ENCODE results near the gene STAT6. TPM values are rescaled to one million over a fixed set of nuclear protein-coding genes. Genes with fewer than 3 reads are reported as not detected.

The STAT6 gene
- total RNA-seq, 1 donor from 2014 or later: 318 TPM

DNA sequence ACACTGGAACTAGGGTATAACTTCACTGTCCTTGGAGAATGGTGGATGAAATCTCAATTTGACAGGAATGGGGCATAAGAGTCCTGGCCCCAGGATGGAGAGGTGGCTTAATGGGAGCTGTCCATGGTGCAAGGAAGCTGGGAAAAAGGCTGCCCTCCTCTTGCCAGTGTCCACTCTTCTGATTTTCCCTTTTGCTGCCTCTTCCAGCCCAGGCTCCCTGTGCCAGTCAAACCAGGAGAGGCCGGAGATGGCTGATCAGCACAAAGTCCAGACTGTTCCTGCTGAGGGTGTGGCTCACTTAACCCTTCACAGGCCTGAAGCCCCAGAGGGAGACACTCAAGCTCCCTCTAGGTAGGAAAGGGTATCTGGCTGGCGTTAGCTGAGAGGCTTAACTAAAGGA lies 61.3 kb downstream of the STAT6 start, which contains the start of gene MYO1A:
MYO1A (minus strand) TSS at position 240 of the 400 bp plus-strand sequence. CDS start 1,806 bp downstream, outside the sequence.
- Mint-ChIP-seq H3K36me3 (ENCODE audit: low read depth) (peaks cover 15% of the 10 kb centered on the region), H3K9me3 (no peaks in the 10 kb centered on the region), H3K4me1 (ENCODE audit: low read depth) (peaks cover 40% of the 10 kb centered on the region), H3K27ac (no peak within 1 kb of the TSS), H3K4me3 (no peak within 1 kb of the TSS), H3K27me3 (ENCODE audit: insufficient read depth) (no peaks in the 10 kb centered on the region)
- intact Hi-C loops (cut with micrococcal nuclease): no loop called here
- DNase-seq (ENCODE audit: low spot score): no peak

GRCh38 chr12:57049119-57049446 lies 62.1 kb downstream of the STAT6 start:
- H3K9me3 Mint-ChIP-seq: no peaks in the 10 kb centered on the region
- H3K27ac Mint-ChIP-seq: no peak overlapping the region
- intact Hi-C loops (cut with micrococcal nuclease): no loop called here
- no peak overlapping the region for H3K4me3 Mint-ChIP-seq
- peaks cover 12% of the 10 kb centered on the region for H3K36me3 Mint-ChIP-seq (ENCODE audit: low read depth)
- no peak for DNase-seq (ENCODE audit: low spot score)
- peaks cover 40% of the 10 kb centered on the region for H3K4me1 Mint-ChIP-seq (ENCODE audit: low read depth)
- H3K27me3 Mint-ChIP-seq (ENCODE audit: insufficient read depth): no peaks in the 10 kb centered on the region

DNA sequence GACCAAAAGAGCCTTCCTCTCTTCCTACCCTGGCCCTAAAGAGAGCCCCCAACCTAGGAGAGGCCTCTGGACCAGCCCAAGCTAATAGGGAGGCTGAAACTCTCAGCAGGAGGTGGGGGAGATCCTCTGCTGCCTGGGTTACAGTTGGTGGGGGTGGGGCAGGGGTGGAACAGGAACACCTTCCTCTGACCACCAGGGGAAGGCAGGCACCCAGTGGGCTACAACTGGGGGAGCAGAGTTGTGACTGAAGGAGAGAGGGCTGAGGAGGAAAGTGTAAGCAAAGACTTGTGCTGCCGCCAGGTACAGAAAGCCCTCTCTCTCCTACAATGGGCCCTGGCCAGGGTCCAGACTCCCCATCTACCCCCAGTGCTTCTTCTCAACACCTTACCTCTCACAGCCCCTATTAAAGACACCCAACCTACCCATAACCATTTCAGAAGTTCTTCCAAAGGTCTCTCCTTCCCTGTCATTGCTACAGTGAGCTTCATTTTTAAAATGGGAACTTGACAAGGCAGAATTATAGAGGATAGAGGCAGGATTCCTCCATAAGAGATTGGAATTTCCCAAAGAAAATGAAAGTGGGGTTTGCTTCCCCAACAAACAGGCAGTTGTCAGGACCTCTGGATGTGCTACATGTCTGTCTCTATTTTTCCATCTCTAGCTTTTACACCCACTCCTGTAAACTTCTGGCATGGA lies 62.6 kb downstream of the STAT6 start:
- peaks cover 40% of the 10 kb centered on the region for H3K4me1 Mint-ChIP-seq (ENCODE audit: low read depth)
- no peak for DNase-seq (ENCODE audit: low spot score)
- H3K4me3 Mint-ChIP-seq: no peak overlapping the region
- H3K9me3 Mint-ChIP-seq: no peaks in the 10 kb centered on the region
- intact Hi-C loops (cut with micrococcal nuclease): no loop called here
- H3K36me3 Mint-ChIP-seq (ENCODE audit: low read depth): peaks cover 8% of the 10 kb centered on the region
- no peaks in the 10 kb centered on the region for H3K27me3 Mint-ChIP-seq (ENCODE audit: insufficient read depth)
- H3K27ac Mint-ChIP-seq: no peak overlapping the region

GRCh38 chr12:57047981-57048380 lies 63.2 kb downstream of the STAT6 start:
- intact Hi-C loops (cut with micrococcal nuclease): loop anchor here (1.0 kb wide), 1 partner anchor 37 kb away; no protein-coding TSS in a partner anchor
- Mint-ChIP-seq H3K27ac (peak overlapping the region; percentile 74), H3K4me3 (no peak overlapping the region), H3K4me1 (ENCODE audit: low read depth) (peaks cover 40% of the 10 kb centered on the region), H3K9me3 (no peaks in the 10 kb centered on the region), H3K27me3 (ENCODE audit: insufficient read depth) (no peaks in the 10 kb centered on the region), H3K36me3 (ENCODE audit: low read depth) (peaks cover 5% of the 10 kb centered on the region)
- DNase-seq (ENCODE audit: low spot score): no peak

DNA sequence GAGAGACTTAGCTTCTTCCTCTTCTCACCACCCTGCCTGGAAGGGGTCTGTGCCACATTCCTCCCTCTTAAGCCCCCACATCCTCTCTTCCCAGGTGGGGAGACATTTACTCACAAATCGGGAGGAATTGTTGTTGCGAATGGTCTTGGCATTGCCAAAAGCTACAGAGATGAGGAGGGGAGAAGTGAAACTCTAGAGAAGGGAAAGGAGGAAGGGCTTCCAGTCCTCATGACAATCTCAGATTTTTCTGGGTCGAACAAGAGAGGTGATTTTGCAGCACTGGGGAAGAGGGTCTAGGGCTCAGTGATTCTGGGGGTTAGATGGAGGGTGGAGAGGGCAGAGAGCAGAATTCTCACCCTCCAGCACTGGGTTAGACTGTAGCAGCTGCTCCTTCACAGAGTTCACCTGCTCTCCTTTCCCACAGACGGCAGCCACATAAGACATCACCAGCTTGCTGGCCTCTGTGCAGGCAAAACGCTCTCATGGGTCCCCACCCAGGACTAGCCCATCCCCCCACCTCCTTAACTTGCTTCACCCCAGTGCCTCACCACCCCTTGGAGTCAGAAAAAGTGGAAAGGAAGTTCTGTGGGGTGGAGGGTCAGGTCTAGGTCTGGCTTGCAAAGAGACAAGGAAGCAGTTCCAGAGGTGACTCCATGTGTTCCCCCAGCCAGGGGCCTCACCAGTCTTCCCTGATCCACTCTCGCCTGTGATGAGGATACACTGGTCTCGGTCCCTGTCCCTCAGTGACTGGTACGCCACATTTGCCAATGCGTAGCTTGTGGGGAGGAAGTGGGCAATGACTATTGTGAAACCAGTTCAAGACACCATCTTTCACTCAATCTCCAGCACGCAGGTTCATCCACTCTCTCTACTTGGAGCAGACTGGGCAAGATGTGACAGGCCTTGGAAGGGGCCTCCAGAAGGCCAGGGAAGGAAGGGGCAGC lies 63.9 kb downstream of the STAT6 start:
- peak overlapping the region; percentile 74 for H3K27ac Mint-ChIP-seq
- intact Hi-C loops (cut with micrococcal nuclease): loop anchor here (1.0 kb wide), 1 partner anchor 36 kb away; no protein-coding TSS in a partner anchor
- H3K4me3 Mint-ChIP-seq: peak overlapping the region; percentile 34
- DNase-seq (ENCODE audit: low spot score): peak; percentile 49
- H3K27me3 Mint-ChIP-seq (ENCODE audit: insufficient read depth): peaks cover 2% of the 10 kb centered on the region
- H3K4me1 Mint-ChIP-seq (ENCODE audit: low read depth): peaks cover 40% of the 10 kb centered on the region
- no peaks in the 10 kb centered on the region for H3K9me3 Mint-ChIP-seq
- peaks cover 3% of the 10 kb centered on the region for H3K36me3 Mint-ChIP-seq (ENCODE audit: low read depth)

DNA sequence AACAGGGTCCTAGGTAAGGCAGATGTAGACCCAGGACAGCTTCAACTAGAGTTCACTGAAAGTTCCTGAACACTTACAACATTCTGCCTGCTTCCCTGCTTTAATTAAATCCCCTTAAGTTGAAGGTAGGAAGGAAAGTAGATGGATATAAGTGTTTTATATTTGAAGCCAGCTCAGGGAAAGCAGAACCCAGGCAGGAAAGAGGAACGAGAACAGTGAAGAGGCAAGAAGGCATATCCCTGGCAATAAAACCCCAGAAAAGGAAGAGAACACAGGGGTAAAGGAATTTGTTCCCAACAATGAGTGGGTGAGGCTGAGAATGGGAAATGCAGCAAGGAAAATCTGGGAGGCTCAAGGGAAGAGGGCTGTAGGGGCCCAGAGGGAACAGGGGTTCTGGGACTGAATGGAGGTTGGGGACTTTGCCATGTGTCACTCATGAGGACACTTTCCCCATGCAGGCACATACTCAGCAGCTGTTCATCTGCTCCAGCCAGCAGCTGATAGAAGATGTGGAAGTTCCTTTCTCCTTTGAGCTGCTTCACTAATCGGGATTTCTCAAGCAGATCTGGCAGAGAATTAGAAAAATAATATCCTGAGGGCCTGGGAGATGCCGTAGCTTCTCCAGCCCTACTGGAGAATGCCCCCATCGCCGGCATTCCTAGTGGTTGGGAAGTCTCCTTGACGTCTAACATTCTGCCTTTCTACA lies 64.9 kb downstream of the STAT6 start:
- Mint-ChIP-seq H3K27ac (peak overlapping the region; percentile 31), H3K36me3 (ENCODE audit: low read depth) (peaks cover 3% of the 10 kb centered on the region), H3K9me3 (no peaks in the 10 kb centered on the region), H3K4me1 (ENCODE audit: low read depth) (peaks cover 38% of the 10 kb centered on the region), H3K27me3 (ENCODE audit: insufficient read depth) (peaks cover 3% of the 10 kb centered on the region), H3K4me3 (no peak overlapping the region)
- DNase-seq (ENCODE audit: low spot score): no peak
- intact Hi-C loops (cut with micrococcal nuclease): no loop called here

Other genes starting within 250 kb of the STAT6 start
- gene SDR9C7, start 177.0 kb downstream of the STAT6 start, total RNA-seq: not detected in 2 replicates
- 0.23 and 0.29 TPM in 2 replicates for gene RDH16, start 153.8 kb downstream of the STAT6 start, total RNA-seq
- gene ZBTB39, start 104.8 kb downstream of the STAT6 start, total RNA-seq: 10.3 and 11.2 TPM in 2 replicates
- 0.34 TPM in 1 of 2 replicates, not detected in the other for gene TAC3, start 94.8 kb downstream of the STAT6 start, total RNA-seq
- gene MYO1A, start 61.2 kb downstream of the STAT6 start, total RNA-seq: 1.1 and 2.6 TPM in 2 replicates
- 70.2 and 71.7 TPM in 2 replicates for gene NEMP1, start 32.6 kb downstream of the STAT6 start, total RNA-seq
- 73.6 and 80.3 TPM in 2 replicates for gene NAB2, start 22.2 kb downstream of the STAT6 start, total RNA-seq
- gene LRP1, start 17.1 kb upstream of the STAT6 start, total RNA-seq: 0.26 and 0.73 TPM in 2 replicates
- not detected in 2 replicates for gene LRP1-AS, start 36.3 kb upstream of the STAT6 start, total RNA-seq
- gene NXPH4, start 105.4 kb upstream of the STAT6 start, total RNA-seq: 0.36 and 0.49 TPM in 2 replicates
- gene SHMT2, start 118.3 kb upstream of the STAT6 start, total RNA-seq: 276 and 280 TPM in 2 replicates
- 3.1 and 4.2 TPM in 2 replicates for gene STAC3, start 139.8 kb upstream of the STAT6 start, total RNA-seq